SK-N-SH (cell line): ENCODE data around the gene IL21R. TPM values are rescaled to one million over a fixed set of nuclear protein-coding genes. Genes with fewer than 3 reads are reported as not detected.

ENCODE experiments used
- CTCF ChIA-PET: fragments of 300-600, 350-600 bp; formaldehyde crosslinking; extraction: SDS; loops from one replicate; lab custom pipeline; 2021; lab: Yijun Ruan, JAX
- POLR2A ChIA-PET: fragments of 350-600 bp; sonication (Branson Sonifier 250); formaldehyde crosslinking; extraction: SDS; loops from one replicate; lab custom pipeline; 2020; ENCODE audit warnings: antibody characterized with exemption, inconsistent platforms; lab: Yijun Ruan, JAX
- DNase-seq: peaks from one replicate; pipeline ENCODE4 v3.0.0; 2012
- H2AFZ ChIP-seq: fragments of 200-600 bp; sonication (generic); 2 replicates; pipeline ENCODE4 v1.8.1; 2016; ENCODE audit warnings: antibody characterized with exemption, mild to moderate bottlenecking, low read depth
- H3F3A ChIP-seq: fragments of 200-600 bp; sonication (generic); replicated peaks from 2 replicates; pipeline ENCODE3; 2016; ENCODE audit warnings: antibody characterized with exemption, mild to moderate bottlenecking; ENCODE audit not compliant: insufficient read depth
- H3K27ac ChIP-seq, 2 experiments: fragments of 200-500 bp in 1 of 2; fragments of 200-600 bp in 1 of 2; sonication (Bioruptor generic) in 1 of 2; sonication (generic), shearing (Covaris generic) in 1 of 2; 2 replicates each; pipeline versions ENCODE4 v1.5.1 to v1.6.1; 2014 to 2016; ENCODE audit warnings: low read depth in 2 of 2, inconsistent platforms in 1 of 2, low read length in 1 of 2, mild to moderate bottlenecking in 1 of 2, mixed read lengths in 1 of 2
- H3K27me3 ChIP-seq: fragments of 200-600 bp; sonication (generic), shearing (Covaris generic); 2 replicates; pipeline ENCODE4 v1.6.1; 2016; ENCODE audit warnings: mixed run types; ENCODE audit not compliant: insufficient read depth
- H3K36me3 ChIP-seq, 2 experiments: fragments of 200-500 bp in 1 of 2; fragments of 200-600 bp in 1 of 2; sonication (Bioruptor generic) in 1 of 2; sonication (generic) in 1 of 2; replicated peaks in 1 of 2; 2 replicates each; pipeline versions ENCODE3 to v1.5.1; 2014 to 2016; ENCODE audit warnings: low read length in 1 of 2, mild to moderate bottlenecking in 1 of 2; ENCODE audit not compliant: insufficient read depth in 2 of 2, control insufficient read depth in 1 of 2
- H3K4me1 ChIP-seq, 2 experiments: fragments of 200-500 bp in 1 of 2; fragments of 200-600 bp in 1 of 2; sonication (Bioruptor generic) in 1 of 2; sonication (generic), shearing (Covaris generic) in 1 of 2; 2 replicates each; pipeline versions ENCODE4 v1.5.1 to v1.6.1; 2014 to 2016; ENCODE audit warnings: low read depth in 1 of 2, low read length in 1 of 2, mixed run types in 1 of 2; ENCODE audit not compliant: insufficient read depth in 2 of 2, control insufficient read depth in 1 of 2
- H3K4me2 ChIP-seq: fragments of 200-600 bp; sonication (generic), shearing (Covaris generic); 2 replicates; pipeline ENCODE4 v1.6.1; 2017; ENCODE audit warnings: mixed run types
- H3K4me3 ChIP-seq, 2 experiments: fragments of 200-500 bp in 1 of 2; fragments of 200-600 bp in 1 of 2; sonication (Bioruptor generic) in 1 of 2; sonication (generic), shearing (Covaris generic) in 1 of 2; 2 replicates each; pipeline versions ENCODE4 v1.5.1 to v1.8.1; 2014 to 2016; ENCODE audit warnings: low read depth in 2 of 2, inconsistent platforms in 1 of 2, low read length in 1 of 2, mild to moderate bottlenecking in 1 of 2, mixed read lengths in 1 of 2, moderate library complexity in 1 of 2
- H3K79me2 ChIP-seq: fragments of 200-600 bp; sonication (generic); 2 replicates; pipeline ENCODE4 v1.8.1; 2017; ENCODE audit warnings: mild to moderate bottlenecking; ENCODE audit not compliant: insufficient read depth
- H3K9ac ChIP-seq: fragments of 200-600 bp; sonication (generic); 2 replicates; pipeline ENCODE4 v1.6.1; 2017; ENCODE audit warnings: mixed run types
- H3K9me2 ChIP-seq: fragments of 200-600 bp; sonication (generic); 2 replicates; pipeline ENCODE4 v1.6.1; 2017; ENCODE audit warnings: mixed run types
- H3K9me3 ChIP-seq: fragments of 200-600 bp; sonication (generic); 2 replicates; pipeline ENCODE4 v1.6.1; 2017; ENCODE audit warnings: mixed run types, mild to moderate bottlenecking, moderate library complexity
- H4K20me1 ChIP-seq: fragments of 200-600 bp; sonication (generic); 2 replicates; pipeline ENCODE4 v1.6.1; 2017; ENCODE audit warnings: mild to moderate bottlenecking, mixed run types; ENCODE audit not compliant: insufficient read depth
- ELF1 ChIP-seq: IDR thresholded peaks from 2 replicates; pipeline ENCODE4 v1.4.0; 2012
- FOXJ3 ChIP-seq: sonication (generic); formaldehyde crosslinking; IDR thresholded peaks from 2 replicates; pipeline ENCODE4 v1.5.1; 2020; ENCODE audit warnings: mild to moderate bottlenecking, missing genetic modification reagents
- FOXM1 ChIP-seq: IDR thresholded peaks from 2 replicates; pipeline ENCODE4 v1.4.0; 2012; ENCODE audit warnings: low read depth, mild to moderate bottlenecking
- GABPA ChIP-seq: IDR thresholded peaks from 2 replicates; pipeline ENCODE4 v1.4.0; 2012; ENCODE audit warnings: low read depth, mild to moderate bottlenecking
- IRF3 ChIP-seq: fragments of 150-350 bp; IDR thresholded peaks from 2 replicates; pipeline ENCODE4 v1.6.1; 2016; ENCODE audit warnings: mild to moderate bottlenecking, low read depth, low read length
- MEF2A ChIP-seq: IDR thresholded peaks from 2 replicates; pipeline ENCODE4 v1.4.0; 2012; ENCODE audit warnings: low read depth, borderline replicate concordance
- NRF1 ChIP-seq: IDR thresholded peaks from 2 replicates; pipeline ENCODE4 v1.6.1; 2012; ENCODE audit warnings: low read depth, mild to moderate bottlenecking, low read length
- PBX3 ChIP-seq: IDR thresholded peaks from 2 replicates; pipeline ENCODE4; 2012
- REST ChIP-seq: IDR thresholded peaks from 2 replicates; pipeline ENCODE4 v1.6.1; 2012; ENCODE audit warnings: mild to moderate bottlenecking, low read depth, low read length, moderate library complexity
- RFX5 ChIP-seq: IDR thresholded peaks from 2 replicates; pipeline ENCODE4 v1.6.1; 2012; ENCODE audit warnings: mild to moderate bottlenecking, improper control_type of control experiment, low read length
- RXRA ChIP-seq: IDR thresholded peaks from 2 replicates; pipeline ENCODE4 v1.4.0; 2012; ENCODE audit warnings: low read depth, mild to moderate bottlenecking, borderline replicate concordance
- USF1 ChIP-seq: IDR thresholded peaks from 2 replicates; pipeline ENCODE4 v1.4.0; 2012; ENCODE audit warnings: low read depth, borderline replicate concordance
- YY1 ChIP-seq: IDR thresholded peaks from 2 replicates; pipeline ENCODE4 v1.4.0; 2012; ENCODE audit warnings: low read depth, mild to moderate bottlenecking
- WGBS: methylation state at CpG from one replicate; pipeline ENCODE4 v1.1.6; 2017; ENCODE audit warnings: low lambda C conversion rate; 5-methylcytosine and 5-hydroxymethylcytosine counted together
- polyA plus RNA-seq, 3 experiments: library from polyadenylated mRNA; depleted of rRNA; stranded (reverse); fragments of >200 nt; gene quantifications; 2 replicates each; pipeline ENCODE4 v1.2.3, GENCODE V29; 2012

Gene IL21R
- polyA plus RNA-seq, 1 of the 3 experiments (the other 2 are of a cell fraction), result 0.13 TPM

GRCh38 chr16:27363246-27363632, 38.7 kb upstream of the IL21R start:
- Histone ChIP-seq H3K9me2 (no peaks in the 10 kb centered on the region), H3F3A (peaks cover 4% of the 10 kb centered on the region), H3K4me3 (no peak overlapping the region), H3K27me3 (no peaks in the 10 kb centered on the region), H3K4me2 (no peak overlapping the region)
- CTCF ChIA-PET, result interaction anchor here (2.1 kb wide), 1 partner anchor 128 kb away, joined by 8 read pairs; no protein-coding TSS in a partner anchor
- no peak for TF ChIP-seq RFX5
- no peak for TF ChIP-seq RXRA
- no peak for TF ChIP-seq PBX3
- TF ChIP-seq IRF3, result no peak
- TF ChIP-seq, all 33 proteins: peak for 0
- H3K9ac ChIP-seq, result no peak overlapping the region
- H3K4me1 ChIP-seq, result no peaks in the 10 kb centered on the region; a peak in 1 of 4 replicates
- 93% methylated on average over 5 of the region's 5 CpGs for WGBS
- H3K27ac ChIP-seq, result no peak overlapping the region
- POLR2A ChIA-PET, result no interaction called here
- no peaks in the 10 kb centered on the region for H3K79me2 ChIP-seq
- H2AFZ ChIP-seq, result no peak overlapping the region
- DNase-seq, result no peak
- no peaks in the 10 kb centered on the region for H4K20me1 ChIP-seq
- peaks cover 0 to 8% of the 10 kb centered on the region in 2 experiments for H3K36me3 ChIP-seq
- no peaks in the 10 kb centered on the region for H3K9me3 ChIP-seq

GRCh38 chr16:27363797-27364196, 38.2 kb upstream of the IL21R start:
- no peaks in the 10 kb centered on the region for H3K27me3 ChIP-seq
- TF ChIP-seq MEF2A (no peak), YY1 (no peak), FOXJ3 (CRISPR knock-in tag) (no peak), PBX3 (no peak), NRF1 (no peak), FOXM1 (no peak), USF1 (no peak), GABPA (no peak), ELF1 (no peak), REST (no peak), RFX5 (no peak)
- no peak overlapping the region for H2AFZ ChIP-seq
- CTCF ChIA-PET, result interaction anchor here (2.1 kb wide), 1 partner anchor 129 kb away, joined by 8 read pairs; no protein-coding TSS in a partner anchor
- DNase-seq, result no peak
- WGBS, result 88% methylated on average over 1 of the region's 9 CpGs
- H3F3A ChIP-seq, result peaks cover 4% of the 10 kb centered on the region
- no peak overlapping the region for H3K27ac ChIP-seq
- peaks cover 0 to 8% of the 10 kb centered on the region in 2 experiments for H3K36me3 ChIP-seq
- H3K4me2 ChIP-seq, result no peak overlapping the region
- no peaks in the 10 kb centered on the region; a peak in 1 of 4 replicates for H3K4me1 ChIP-seq
- H3K9me3 ChIP-seq, result no peaks in the 10 kb centered on the region
- no peaks in the 10 kb centered on the region for H4K20me1 ChIP-seq
- H3K9me2 ChIP-seq, result no peaks in the 10 kb centered on the region
- no peak overlapping the region for H3K4me3 ChIP-seq
- POLR2A ChIA-PET, result no interaction called here
- H3K9ac ChIP-seq, result no peak overlapping the region
- no peaks in the 10 kb centered on the region for H3K79me2 ChIP-seq
